GM23248 (cell line): Measurements from ENCODE around the gene ANKS1B.

ENCODE experiments used
- EZH2 ChIP-seq: fragments of 200-600 bp; sonication (generic); IDR thresholded peaks from 2 replicates; pipeline ENCODE4 v1.6.1; 2018; ENCODE audit warnings: antibody characterized with exemption, mild to moderate bottlenecking; ENCODE audit not compliant: insufficient read depth, poor library complexity, severe bottlenecking
- EZH2phosphoT487 ChIP-seq: fragments of 200-600 bp; sonication (generic); IDR thresholded peaks from 2 replicates; pipeline ENCODE4 v1.6.1; 2018; ENCODE audit warnings: antibody characterized with exemption, moderate library complexity, mild to moderate bottlenecking, low read depth; ENCODE audit not compliant: insufficient read depth

- TF ChIP-seq EZH2 (no peak), EZH2phosphoT487 (no peak)
Observed at GRCh38 chr12:99110212-99110611, 874.5 kb downstream of the ANKS1B start.
